SH-SY5Y (cell line): ENCODE data around the gene KLK6.

Experiments used
- GATA2 ChIP-seq: IDR thresholded peaks from 2 replicates; pipeline ENCODE4 v1.6.1; 2011; ENCODE audit warnings: mild to moderate bottlenecking, low read depth, low read length
- GATA3 ChIP-seq: IDR thresholded peaks from 2 replicates; pipeline ENCODE4 v1.6.1; 2011; ENCODE audit warnings: low read depth, mild to moderate bottlenecking, low read length, moderate library complexity

KLK6 gene

DNA sequence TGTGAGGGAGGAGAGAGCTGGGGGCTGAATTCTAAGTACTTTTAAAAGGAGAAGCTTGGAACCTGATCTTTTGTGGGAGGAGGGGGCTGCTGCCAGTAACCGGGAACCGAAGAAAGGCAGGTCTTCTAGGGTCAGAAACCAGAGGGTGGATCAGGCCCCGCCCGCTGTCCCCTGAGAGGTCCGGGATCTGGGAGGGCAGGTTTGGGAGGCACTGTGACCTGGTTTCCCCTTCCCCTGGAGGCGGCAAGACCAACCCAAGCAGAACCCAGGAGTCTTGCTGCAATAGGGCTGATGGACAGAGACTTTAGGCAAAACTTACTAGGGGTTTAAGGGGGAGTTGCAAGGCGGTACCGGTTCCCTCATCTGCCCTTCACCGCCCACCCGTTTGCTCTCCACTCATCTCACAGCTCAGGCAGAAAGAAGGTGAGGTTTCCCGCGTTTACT lies 32.7 kb upstream of the KLK6 start:
- TF ChIP-seq GATA2 (no peak), GATA3 (no peak)

DNA sequence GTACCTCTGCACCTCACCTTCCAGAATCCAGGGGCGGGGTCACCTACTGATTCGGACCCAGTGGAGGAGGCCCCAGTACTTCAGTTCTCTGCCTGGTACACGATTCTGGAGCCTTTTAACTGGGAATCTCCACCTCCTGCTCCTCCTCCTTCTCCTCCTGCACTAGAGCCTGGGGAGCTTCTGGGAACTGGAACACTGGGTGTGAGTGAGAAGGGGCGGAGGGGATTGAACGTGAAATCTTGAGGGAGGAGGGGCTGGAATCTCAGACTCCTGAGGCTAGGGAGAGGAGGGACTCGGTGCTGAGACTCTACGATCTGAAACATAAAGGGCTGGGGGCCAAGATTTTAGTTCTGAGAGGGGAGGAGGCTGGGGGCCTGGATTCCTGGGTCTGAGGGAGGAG lies 32.1 kb upstream of the KLK6 start, which contains the start of gene KLK8:
TSS of gene KLK8 (minus strand) at position 90 of the 400 bp plus-strand sequence. CDS start 437 bp downstream, outside the sequence.
- TF ChIP-seq GATA3 (no peak), GATA2 (no peak)

DNA sequence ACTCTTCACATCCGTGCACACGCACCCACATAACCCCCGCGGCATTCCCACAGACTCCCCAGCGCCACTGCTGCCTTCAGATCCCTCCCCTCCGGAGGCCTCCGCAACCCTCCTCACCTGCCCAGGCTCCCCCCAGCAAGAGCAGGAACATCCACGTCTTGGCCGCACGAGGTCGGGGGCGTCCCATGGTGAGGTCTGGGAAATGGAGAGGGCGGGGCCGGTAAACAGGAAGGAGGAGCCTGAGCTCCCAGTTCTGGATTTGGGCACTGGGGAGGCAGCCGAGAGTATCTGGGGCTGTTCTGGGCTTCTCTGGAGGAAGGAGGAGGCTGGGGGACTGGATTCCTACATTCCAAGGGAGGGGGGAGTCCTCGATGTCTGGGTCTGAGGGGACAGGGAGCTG lies 31.6 kb upstream of the KLK6 start:
- TF ChIP-seq GATA3 (no peak), GATA2 (no peak)

DNA sequence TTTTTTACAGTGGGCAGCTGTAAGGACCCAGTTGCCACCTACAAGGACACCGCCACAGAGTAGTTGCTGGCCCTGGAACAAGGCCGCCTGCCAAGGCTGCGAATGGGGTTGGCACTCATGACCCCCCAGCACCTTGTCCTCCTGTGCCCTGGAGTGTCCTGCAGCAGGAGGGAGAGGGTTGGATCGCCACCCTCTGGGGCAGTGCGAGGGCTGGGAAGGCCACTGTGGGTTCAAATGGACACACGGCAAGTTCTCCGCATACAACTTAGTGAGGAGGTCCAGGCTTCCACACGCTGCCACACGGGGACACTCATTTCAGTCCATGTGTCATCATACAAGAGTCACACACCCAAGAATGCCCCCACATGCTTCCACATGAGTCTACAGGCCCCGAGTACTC lies 31.0 kb upstream of the KLK6 start:
- no peak for TF ChIP-seq GATA2
- TF ChIP-seq GATA3: no peak

DNA sequence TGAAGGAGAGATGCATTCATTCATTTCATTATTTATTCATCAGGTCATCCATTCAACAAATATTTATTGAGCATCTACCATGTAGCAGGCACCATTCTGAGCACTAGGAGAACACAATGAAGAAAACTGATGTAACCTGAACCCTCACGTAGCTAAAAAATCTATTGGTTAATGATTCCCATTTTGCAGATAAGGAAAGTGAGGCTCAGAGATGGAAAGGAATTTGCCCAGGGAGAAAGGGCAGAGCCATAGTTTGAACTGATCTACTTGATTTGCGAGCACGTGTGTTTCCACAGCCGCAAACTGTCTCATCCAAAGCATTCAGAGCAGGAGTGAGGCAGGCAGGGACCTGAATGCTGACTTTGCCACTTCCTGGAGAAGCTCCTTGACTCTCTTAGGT lies 29.3 kb upstream of the KLK6 start:
- no peak for TF ChIP-seq GATA3
- no peak for TF ChIP-seq GATA2

DNA sequence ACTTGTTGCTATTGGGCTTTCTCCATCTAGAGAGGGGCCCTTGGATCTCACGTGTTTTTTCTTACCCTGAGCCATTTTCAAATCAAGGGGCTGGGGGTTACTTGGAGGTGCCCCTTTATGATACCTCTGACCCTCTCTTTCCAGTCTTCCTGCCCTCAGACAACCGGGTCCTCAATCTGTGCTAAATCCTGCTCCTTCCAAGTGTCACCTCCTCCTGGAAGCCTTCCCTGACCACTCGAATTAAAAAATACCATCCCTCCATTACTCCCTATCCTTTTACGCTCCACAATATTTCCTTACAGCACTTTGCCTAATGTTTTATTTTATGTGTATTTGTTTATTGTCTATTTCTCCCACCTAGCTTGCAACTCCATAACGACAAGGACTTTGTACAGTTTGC lies 28.7 kb upstream of the KLK6 start:
- TF ChIP-seq GATA3: no peak
- TF ChIP-seq GATA2: no peak

DNA sequence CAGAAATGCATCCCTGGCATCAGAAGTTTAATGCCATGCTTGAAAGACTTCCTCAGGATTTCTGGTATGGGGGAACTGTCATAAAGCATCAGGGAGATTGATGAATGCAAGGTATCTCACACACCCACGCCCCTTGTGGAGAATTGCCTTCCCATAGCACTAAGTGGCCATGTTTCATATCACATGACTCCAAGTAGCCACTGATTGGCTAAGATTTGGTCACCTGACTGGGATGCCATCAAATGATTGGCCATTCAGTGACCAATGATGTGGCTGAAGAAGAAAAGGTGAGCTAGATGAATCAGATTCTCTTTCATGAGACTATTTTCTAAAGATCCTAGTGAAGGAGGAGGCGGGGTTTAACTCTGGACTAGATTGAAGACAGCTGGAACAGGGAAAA lies 24.7 kb upstream of the KLK6 start:
- TF ChIP-seq GATA2 (no peak), GATA3 (no peak)

DNA sequence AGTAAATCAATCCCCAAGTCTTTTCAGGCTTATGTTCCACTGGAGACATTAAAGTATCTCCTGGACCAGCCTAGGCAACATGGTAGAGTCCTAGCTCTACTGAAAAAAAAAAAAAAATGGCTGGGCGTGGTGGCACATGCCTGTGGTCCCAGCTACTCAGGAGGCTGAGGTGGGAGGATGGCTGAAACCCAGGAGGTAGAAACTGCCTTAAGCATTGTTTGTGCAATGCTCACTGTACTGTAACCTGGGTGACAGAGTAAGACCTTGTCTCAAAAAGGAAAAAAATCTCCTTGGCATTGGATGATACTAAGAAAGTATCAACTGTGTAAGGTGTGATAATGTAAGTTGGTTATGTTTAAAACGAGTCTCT lies 23.3 kb upstream of the KLK6 start:
- TF ChIP-seq GATA2 (no peak), GATA3 (no peak)

DNA sequence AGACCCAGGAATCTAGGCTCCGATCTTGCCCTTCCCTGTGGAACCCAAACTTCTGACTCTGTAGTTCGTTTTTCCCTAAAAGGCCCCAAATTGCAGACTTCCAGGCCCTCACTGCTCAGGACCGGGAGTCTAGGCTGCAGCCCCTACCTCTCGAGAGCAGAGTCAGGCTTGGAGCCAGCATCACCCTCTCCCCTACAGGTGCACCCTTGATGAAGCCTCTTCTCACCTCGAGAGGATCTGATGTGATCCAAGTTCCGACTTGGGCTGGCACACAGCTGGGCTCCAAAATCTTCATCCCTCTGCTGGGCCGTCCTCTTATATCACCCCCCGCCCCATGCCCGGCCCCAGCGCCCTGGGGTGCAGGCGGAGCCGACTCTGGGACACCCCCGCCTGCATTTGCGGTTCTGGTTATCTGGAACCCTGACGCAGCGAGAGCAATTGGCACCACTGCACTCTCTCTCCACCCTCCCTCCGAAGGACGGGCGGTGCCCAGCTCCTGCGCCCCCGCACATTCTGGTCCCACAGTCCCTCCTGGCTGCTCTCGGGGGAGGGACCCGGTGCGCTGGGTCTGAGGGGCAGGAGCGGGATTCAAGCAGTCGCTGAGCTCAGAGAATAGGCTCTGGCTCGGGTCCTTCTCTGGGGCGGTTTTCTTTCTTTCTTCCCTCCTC lies 14.4 kb upstream of the KLK6 start, which contains the start of gene KLK7:
TSS of gene KLK7 (minus strand) at position 293 of the 668 bp plus-strand sequence. CDS start 1,518 bp downstream, outside the sequence.
- TF ChIP-seq GATA2: no peak
- TF ChIP-seq GATA3: no peak

DNA sequence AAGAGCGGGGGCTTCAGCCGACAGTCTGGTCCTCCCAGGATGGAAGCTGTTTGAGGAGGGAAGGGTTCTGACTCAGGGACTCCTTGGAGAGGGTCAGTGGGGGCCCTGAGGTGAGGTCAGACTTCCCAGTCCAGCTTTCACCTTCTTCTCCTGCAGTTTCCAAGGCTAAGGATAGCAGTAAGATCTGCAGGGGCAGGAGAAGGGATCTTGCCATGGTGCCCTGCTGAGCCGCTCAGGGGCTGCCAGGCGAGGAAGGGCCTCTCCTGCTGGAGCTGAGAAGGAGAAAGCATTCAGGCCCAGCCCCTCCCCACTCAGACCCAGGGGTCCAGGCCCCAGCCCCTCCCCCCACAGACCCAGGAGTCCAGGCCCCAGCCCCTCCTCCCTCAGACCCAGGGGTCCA lies 12.8 kb upstream of the KLK6 start:
- TF ChIP-seq GATA2 (no peak), GATA3 (no peak)

DNA sequence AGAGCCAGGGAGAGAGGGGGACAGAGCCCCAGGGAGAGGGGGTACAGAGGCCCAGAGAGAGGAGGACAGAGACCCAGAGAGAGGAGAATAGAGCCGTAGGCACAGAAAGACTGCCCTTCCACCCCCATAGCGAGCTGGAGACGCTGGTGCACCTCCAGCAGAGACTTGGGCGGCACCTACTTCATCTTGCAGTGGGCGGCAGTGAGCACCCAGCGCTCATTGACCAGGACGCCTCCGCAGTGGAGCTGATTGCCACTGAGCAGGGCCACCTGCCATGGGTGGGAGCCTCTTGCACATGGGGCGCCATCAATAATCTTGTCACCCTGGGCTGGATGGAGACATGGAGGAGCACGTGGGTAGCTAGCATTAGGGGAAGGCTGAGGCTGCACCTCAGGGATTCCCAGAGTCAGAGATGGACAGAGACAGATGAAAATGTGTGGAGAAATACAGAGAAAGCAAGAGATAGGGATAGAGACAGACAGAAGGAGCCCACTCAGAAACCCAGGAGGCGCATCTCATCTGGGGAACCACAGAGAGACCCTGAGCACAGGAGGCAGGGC lies 12.3 kb upstream of the KLK6 start:
- TF ChIP-seq GATA3: no peak
- TF ChIP-seq GATA2: no peak

DNA sequence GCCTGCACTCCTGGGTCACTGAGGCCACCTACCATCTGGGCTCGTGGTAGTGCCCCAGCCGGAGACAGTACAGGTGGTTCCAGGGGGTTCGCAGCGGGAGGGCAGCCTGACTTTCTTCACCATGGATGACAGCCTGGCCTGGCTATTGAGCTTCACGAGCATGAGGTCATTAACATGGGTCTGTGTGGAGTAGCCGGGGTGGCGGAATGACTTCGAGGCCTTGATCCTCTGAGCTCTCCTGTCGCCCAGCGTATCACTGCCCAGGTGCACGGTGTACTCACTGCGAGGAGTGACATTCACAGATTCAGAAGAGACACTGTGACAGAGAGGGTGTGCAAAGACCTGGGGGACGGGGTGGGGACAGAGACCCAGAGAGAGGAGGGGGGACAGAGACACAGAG lies 10.8 kb upstream of the KLK6 start:
- no peak for TF ChIP-seq GATA2
- TF ChIP-seq GATA3: no peak

DNA sequence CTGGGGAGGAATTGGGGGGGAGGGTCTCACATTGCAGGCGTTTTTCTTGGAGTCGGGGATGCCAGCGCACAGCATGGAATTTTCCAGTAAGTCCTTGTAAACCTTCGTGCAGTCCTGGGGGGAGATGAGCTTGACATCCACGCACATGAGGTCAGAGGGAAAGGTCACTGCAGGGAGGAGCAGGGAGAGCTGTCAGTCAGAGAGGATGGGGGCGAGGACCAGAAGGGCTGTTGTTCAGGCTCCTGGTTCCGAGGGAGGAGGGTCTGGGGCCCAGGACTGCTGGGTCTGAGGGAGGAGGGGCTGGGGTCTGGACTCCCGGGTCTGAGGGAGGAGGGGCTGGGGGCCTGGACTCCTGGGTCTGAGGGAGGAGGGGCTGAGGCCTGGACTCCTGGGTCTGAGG lies 10.4 kb upstream of the KLK6 start:
- TF ChIP-seq GATA2: no peak
- TF ChIP-seq GATA3: no peak

DNA sequence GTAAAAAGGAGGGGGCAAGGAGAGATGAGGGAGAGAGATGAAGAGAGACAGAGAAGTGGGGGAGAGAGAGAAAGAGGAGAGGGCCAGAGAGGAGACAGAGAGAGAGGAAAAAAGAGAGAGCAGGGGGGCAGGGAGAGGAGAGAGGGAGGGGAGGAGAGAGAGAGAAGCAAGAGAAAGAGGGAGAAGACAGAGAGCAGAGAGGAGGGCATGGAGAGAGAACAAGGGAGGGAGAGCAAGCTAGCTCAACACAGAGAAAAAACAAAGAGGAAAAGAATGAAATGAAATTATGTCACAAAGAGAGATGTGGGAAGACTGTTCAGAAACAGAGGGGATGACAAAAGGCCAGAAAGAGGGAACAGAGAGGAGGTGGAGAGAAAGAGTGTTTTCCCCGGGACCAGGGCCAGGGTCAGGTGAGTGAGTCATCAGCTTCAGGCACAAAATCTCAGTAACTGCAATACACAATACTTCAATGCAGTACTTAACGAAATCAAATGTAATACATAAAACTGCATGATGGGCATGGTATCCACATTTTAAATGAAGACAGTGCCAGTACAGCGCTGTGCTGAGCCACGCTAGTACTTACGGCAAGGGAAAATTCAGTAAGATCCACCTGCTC lies 9.5 kb upstream of the KLK6 start:
- TF ChIP-seq GATA3 (no peak), GATA2 (no peak)

DNA sequence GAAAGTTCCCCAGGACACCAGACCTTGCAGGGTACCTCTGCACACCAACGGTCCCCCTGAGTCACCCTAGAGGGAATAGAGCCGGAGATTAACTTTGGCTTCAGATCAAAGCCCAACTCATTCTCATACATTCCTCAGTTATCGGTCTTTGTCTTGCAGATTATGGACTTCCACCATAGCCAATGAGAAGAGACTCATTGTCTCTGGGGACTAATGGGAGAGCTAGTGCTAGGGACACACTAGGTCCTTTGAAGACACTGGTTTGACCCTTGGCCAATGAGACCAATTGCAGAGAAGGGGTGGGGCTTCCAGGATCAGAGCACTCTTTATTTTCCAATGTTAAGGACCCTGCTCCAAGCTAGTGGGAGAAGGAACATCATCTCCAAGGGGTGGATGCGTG lies 8.2 kb upstream of the KLK6 start:
- TF ChIP-seq GATA3 (no peak), GATA2 (no peak)

DNA sequence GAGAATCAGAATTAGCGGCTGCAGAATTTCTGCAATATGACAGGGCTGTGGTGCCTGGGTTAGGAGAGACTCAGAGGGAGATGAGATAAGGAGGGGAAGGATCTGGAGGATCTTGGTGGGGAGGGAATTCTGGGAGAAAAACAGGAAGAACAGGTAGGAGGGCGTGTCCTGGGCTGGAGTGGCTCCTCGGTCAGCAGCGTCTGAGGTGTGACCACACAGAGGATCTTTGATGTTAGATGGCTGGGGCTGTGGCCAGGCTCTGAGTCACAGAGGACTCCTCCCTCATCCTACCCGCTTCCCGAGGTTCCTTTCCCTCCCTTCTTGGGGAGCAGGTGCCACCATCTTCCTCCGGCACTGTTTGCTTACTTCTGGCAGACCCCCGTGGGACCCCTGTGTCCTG lies 6.4 kb upstream of the KLK6 start:
- TF ChIP-seq GATA3: no peak
